Mucosa of gallbladder (tissue), 1 donor: Measurements from ENCODE around the gene NEDD8. TPM values are rescaled to one million over a fixed set of nuclear protein-coding genes. Genes with fewer than 3 reads are reported as not detected.
"Not testable (repeated sequence)": the region's sequence is repeated elsewhere in the genome, so short reads cannot be mapped to it uniquely, and the experiment has no call there.

Experiments
- DNase-seq: peaks from one replicate; pipeline ENCODE4 v3.0.0-alpha.2; 2020; ENCODE audit warnings: low spot score
- total RNA-seq: library from RNA; stranded (reverse); gene quantifications from one replicate; pipeline ENCODE4 v1.2.1, GENCODE V29; 2021
- donor health status: DM: no; HTN: no; CAD: no.

The NEDD8 gene
- total RNA-seq, 1 donor from 2014 or later = 121 TPM

DNA sequence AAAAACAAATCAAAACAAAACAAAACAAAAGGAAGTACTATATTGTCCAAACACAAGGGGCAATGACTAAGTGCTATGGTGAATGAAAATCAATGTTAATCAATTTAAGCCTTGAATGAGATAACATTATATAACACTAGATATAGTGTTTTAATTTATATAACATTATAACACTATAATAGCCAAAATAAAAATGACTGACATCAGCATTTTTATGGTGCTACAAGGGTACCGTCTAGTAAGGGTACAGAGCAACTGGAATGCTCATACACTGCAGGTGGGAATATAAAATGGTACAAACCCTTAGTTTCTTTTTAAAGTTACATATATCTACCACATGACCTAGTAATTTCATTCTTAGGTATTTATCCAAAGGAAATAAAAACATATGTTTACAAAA, 5.7 kb downstream of the NEDD8 start:
- no peak for DNase-seq

DNA sequence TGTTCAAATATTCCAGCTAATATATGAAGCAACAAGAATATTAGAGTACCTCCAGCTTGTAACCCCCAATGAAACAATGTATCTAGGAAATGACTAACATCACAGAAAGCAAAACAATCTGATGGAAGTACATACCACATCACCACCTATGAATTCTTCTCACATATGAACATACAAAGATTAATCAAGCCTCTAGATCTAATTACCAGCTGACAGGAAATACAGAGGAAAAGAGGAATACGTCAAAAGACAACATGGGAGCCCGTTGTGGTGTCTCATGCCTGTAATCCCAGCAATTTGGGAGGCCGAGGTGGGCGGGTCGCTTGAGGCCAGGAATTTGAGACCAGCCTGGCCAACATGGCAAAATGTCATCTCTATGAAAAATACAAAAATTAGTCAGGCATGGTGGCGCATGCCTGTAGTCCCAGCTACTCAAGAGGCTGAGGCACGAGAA, 7.5 kb downstream of the NEDD8 start:
- no peak for DNase-seq

- not testable (repeated sequence) for DNase-seq
These were observed 9.2 kb downstream of the NEDD8 start for GRCh38 chr14:24222987-24223386.

DNA sequence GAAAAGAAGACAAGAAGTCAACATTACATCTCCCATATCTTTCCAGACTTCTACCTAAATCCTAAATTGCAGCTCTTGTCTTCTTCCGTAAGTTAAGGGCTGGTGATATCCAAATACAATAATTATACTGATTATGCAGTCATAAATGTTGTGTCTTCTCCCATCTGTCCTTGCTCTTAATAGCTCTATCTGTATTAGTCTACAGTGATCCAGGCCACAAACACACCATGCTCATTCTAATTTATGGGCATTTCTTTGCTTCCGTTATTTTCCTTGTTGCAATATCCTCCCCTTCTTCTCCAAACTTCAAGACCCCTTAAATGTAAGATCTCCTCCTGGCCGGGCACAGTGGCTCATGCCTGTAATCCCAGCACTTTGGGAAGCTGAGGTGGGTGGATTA, 12.6 kb downstream of the NEDD8 start:
- no peak for DNase-seq

DNA sequence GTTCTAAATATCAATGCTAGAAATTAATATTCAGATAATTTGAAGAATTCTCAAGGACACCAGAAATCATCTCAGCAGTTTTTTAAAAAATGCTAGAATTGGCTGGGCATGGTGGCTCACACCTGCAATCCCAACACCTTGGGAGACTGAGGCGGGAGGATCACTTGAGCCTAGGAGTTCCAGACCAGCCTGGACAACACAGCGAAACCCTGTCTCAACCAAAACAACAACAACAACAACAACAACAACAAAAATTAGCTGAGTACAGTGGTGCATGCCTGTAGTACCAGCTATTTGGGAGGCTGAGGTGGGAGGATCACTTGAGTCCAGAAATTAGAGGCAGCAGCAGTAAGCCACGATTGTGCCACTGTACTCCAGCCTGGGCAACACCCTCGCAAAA, 13.1 kb downstream of the NEDD8 start:
- DNase-seq = no peak

DNA sequence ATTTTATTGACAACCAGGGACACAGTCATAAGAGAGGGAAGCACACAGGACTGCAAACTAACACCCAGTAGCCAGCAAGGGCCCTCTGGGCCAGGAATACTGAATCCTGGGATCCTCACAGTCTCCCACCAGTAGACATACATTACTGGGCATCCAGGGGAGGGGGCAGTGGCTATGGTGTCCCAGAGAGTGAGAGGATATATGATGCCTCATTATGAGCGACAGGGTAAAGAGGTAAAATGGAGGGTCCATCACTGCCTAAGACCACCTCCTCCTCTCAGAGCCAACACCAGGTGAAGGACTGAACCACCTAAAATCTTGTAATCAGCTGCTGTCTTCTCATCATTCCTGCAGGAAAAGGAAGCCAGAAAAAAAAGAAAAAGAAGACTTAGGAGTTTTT, 15.3 kb downstream of the NEDD8 start:
- DNase-seq = not testable (repeated sequence)

DNA sequence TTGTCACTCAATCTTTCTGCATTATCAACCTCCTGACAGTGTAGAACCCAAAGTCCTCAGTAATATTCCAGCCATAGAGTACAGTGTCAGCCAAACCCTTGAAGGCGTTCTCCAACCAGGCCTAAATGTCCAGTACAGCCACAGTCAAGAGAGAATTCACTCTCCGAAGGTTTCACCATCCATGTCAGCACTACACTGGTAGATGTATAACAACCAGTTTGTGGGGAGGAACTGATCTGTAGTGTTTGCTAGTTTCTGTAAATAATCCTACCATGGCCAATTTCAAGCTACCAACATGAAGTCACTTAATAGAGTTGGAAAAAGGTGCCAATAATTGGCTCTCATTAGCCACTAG, 15.8 kb downstream of the NEDD8 start:
- DNase-seq = no peak

GRCh38 chr14:24215495-24216344, 16.4 kb downstream of the NEDD8 start, which contains the start of gene MDP1:
TSS of gene MDP1 (minus strand) at chr14:24216066. CDS start at chr14:24215955, 111 bp downstream.
- peak; percentile 87 for DNase-seq

DNA sequence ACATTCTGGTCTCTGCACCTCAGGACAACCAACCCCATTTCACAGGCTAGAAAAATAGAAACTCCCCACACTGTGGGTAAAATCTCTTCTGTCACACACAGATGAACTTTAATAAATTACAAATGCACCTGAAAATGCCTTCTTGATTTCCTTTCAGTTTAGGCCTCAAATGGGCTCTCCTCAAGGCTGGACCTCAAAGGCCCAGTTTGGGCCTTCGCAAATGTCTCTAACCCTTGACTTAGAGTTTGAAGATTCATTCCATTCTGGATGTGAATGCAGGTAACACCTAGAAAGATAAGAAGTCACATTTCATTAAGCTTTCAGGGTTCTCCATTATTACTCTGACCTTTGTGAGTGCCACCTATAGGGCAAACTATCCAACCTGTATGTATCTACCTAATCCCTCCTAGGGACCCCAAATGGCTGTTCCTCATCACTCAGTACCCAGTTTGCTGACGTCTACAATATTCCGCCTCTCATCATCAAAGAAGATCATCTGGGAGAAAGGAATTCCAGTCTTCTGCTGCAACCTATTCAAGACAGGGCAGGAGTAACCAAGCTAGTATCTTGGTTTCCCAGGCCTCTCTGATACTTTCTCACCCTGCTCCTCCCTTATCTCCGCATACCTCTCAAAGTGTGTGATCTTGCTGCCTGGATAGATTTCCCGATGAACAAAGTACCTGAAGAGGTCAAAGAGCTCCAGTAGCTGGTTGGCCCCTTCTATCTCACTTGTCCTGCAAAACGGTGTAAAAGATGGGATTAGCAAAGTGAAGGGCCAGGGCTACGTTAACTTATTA, 18.1 kb downstream of the NEDD8 start:
- no peak for DNase-seq

GRCh38 chr14:24212924-24213865, 19.0 kb downstream of the NEDD8 start, which contains the start of gene CHMP4A:
TSS of gene CHMP4A (minus strand) at chr14:24213488. CDS start at chr14:24213439, 49 bp downstream.
- peak; percentile 97 for DNase-seq

DNA sequence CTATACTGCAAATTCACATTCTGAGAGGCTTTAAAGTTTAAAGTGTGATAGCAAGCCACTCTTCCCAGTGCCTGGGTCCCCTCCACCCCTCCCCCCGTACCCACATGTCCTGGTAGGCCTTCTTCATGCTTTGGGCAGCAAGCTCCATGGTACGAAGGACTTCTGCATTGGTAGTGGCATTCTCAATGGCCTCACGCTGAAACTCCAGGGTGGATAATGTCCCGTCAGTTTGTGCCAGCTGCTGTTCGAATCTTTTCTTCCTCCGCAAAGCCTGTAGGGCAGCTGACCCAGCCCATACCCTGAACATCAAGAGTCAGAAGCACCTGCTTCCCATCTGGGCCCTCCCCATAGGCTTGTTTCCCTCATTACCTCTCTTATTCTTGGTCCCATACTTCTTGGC, 20.9 kb downstream of the NEDD8 start:
- DNase-seq = no peak

DNA sequence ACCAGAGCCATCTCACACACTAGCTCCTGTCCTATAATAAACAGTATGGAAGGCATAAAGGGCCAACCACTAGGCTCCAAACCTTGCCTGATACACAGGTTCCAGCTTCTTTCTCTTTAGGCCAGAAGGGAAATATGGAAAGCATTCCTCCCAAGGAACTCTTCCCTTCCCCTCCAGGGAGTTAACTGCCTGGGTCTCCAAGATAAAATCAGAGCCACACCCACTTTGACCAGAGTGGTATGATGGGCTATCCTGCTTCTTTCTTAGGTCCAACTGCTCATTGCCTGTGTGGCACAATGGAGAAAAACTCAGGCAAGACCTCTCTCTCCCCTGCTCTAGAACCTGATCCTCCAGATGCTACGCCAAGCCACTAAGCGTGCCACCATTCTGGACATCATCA, 24.5 kb downstream of the NEDD8 start:
- no peak for DNase-seq

DNA sequence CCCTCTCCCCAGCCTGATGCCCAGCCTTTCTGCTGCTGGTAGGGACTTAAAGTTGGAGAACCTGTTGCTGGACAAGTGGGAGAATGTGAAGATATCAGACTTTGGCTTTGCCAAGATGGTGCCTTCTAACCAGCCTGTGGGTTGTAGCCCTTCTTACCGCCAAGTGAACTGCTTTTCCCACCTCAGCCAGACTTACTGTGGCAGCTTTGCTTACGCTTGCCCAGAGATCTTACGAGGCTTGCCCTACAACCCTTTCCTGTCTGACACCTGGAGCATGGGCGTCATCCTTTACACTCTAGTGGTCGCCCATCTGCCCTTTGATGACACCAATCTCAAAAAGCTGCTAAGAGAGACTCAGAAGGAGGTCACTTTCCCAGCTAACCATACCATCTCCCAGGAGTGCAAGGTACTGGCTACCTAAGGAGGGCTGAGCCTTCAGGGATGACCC, 25.0 kb downstream of the NEDD8 start:
- DNase-seq = no peak

DNA sequence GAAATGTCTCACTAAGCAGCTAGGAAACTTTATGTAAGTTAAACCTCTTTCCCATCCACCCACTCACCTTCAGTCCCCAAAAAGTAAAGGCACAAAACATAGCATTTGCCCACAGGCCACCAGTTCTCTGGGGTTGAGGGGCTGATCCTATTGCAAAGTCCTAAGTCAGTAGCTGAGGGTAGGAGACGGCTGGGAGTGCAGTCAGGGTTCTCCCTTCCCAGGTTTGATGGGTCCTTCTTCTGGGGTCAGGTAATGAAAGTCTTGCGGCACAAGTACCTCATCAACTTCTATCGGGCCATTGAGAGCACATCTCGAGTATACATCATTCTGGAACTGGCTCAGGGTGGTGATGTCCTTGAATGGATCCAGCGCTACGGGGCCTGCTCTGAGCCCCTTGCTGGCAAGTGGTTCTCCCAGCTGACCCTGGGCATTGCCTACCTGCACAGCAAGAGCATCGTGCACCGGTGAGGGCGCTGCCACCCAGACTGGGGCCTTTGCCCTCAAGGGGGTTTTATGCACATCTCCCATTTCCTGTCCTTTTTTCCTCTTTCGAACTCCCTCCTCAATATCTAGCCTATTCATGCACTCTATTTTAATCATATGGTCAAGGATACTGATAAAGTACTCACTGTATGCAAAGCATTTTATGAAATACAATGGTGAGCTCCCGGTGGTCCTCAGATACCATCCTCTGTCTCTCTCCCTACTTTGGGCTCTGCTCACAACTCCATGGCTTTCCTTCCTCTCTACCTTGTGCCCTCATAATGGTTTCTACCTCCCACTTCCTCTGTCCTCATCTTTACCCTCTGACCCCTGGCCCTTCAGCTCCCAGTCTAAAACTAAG, 25.7 kb downstream of the NEDD8 start:
- DNase-seq = no peak

DNA sequence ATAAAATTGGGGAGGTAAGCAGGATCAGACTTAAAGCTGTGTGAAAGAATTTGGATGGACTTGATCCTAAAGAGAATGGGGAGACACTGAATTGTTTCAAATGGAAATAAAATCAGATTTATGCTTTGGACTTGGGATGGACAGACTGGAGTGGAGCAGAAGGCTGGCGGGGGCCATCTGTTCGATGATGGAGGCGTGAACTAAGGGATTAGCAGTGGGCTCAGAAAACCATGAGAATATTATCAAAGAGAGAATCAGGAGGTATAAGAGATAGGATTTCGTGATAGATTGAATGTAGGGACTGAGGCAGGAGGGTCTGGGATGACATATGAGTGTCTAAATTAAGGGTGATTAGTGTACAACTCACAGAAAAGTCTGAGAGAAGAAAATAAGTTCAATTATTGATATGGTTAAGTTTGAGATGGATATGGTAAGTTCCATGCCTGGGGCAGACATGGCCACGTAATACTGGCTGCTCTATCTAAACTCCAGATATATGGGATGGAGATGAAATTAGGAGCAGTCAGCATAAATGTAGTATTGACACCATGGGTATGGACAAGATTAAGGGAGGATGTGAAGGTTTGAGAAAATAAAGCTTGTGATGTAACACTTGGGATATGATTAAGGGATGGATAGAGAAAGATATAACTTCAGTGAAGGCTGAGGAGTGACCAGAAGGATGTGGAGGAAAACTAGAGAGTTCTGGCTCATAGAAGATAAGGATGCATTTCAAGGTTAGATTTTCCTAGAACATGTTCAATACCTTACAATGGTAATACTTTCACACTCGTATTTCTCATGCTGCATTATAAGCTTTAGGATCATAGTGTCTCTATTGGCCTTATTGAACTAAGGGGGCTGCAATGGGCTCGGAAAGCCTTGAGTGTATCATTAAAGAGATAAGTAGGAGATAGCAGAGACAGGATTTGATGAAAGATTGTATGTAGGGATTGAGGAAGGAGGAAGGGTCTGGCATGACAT, 27.7 kb downstream of the NEDD8 start:
- DNase-seq = no peak

- not testable (repeated sequence) for DNase-seq
These were observed 28.8 kb downstream of the NEDD8 start for GRCh38 chr14:24203249-24203886.

DNA sequence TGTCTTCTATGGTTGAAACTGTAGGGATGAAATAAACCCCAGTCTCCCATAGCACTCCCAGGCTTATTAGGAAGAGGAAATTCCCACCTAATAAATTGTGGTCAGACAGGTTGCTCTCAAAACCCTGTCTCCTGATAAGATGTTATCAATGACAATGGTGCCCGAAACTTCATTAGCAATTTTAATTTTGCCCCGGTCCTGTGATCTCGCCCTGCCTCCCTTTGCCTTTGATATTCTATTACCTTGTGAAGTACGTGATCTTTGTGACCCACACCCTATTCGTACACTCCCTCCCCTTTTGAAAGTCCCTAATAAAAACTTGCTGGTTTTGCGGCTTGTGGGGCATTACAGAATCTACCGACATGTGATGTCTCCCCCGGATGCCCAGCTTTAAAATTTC, 29.6 kb downstream of the NEDD8 start:
- not testable (repeated sequence) for DNase-seq

DNA sequence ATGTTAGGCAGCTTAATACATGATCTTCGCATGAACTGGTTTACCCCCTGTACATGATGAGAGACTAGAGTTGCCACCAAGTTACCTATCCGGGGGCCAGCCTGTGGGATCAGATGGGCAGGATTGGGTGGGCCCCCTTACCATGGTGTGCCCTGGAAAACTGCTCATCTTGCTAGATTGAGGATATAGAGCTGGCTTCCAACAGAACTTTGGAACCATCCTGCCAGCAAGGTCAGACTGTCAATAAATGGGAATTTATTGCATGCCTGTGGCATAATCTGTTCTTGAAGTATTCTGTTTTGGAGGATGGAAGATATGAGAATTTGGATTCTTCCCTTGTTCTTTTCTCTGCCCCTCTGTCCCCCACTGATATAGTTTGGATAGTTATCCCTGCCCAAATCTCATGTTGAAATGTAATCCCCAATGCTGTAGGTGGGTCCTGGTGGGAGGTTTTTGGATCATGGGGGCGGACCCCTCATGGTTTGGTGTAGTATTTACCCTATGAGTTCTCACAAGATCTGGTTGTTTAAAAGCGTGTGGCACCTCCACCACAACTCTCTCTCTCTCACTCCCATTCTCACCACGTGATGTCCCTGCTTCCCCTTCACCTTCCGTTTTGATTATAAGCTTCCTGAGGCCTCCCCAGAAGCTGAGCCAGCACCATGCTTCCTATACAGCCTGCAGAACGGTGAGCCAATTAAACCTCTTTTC, 33.2 kb downstream of the NEDD8 start:
- DNase-seq = no peak
